Stomach (tissue), 19 donors: ENCODE results near the gene COMMD9. TPM values are rescaled to one million over a fixed set of nuclear protein-coding genes. Genes with fewer than 3 reads are reported as not detected.

ENCODE experiments used
- DNase-seq, 2 donors: peaks; one replicate each; pipeline versions ENCODE4 v3.0.0 to v3.0.0-alpha.2; 2013 to 2019
- H3K27ac ChIP-seq, 5 donors: fragments of 200-600 bp in 4 of 5; sonication (generic) in 4 of 5; one replicate each; pipeline ENCODE4 v1.5.1; 2013 to 2019; ENCODE audit warnings: mild to moderate bottlenecking in 1 of 5, moderate library complexity in 1 of 5
- H3K27me3 ChIP-seq, 3 donors: fragments of 200-600 bp; sonication (generic); one replicate each; pipeline ENCODE4 v1.5.1; 2017 to 2019; ENCODE audit warnings: mixed run types in 1 of 3
- H3K36me3 ChIP-seq, 4 donors: fragments of 200-600 bp; sonication (generic); 1 replicate in 3 of 4; 2 replicates in 1 of 4; pipeline ENCODE4 v1.5.1; 2016 to 2019
- H3K4me1 ChIP-seq, 4 donors: fragments of 200-600 bp; sonication (generic); one replicate each; pipeline ENCODE4 v1.5.1; 2016 to 2019
- H3K4me3 ChIP-seq, 4 donors: fragments of 200-600 bp; sonication (generic) in 3 of 4; one replicate each; pipeline ENCODE4 v1.5.1; 2016 to 2019; ENCODE audit warnings: mild to moderate bottlenecking in 1 of 4
- H3K9me3 ChIP-seq, 4 donors: fragments of 200-600 bp; sonication (generic); one replicate each; pipeline ENCODE4 v1.5.1; 2016 to 2019
- CTCF ChIP-seq, 7 experiments: fragments of 450-650 bp in 4 of 7; fragments of 200-600 bp in 3 of 7; sonication (generic) in 3 of 7; IDR thresholded peaks; one replicate each; pipeline ENCODE4 v1.5.1; 2016 to 2019; ENCODE audit warnings: antibody characterized with exemption in 7 of 7, control low read depth in 2 of 7, mild to moderate bottlenecking in 1 of 7
- EP300 ChIP-seq: sonication (generic); formaldehyde crosslinking; IDR thresholded peaks from one replicate; pipeline ENCODE4 v1.6.1; 2017; ENCODE audit warnings: antibody characterized with exemption
- POLR2A ChIP-seq, 4 donors: fragments of 450-650 bp; IDR thresholded peaks; one replicate each; pipeline ENCODE4 v1.6.1; 2016; ENCODE audit warnings: antibody characterized with exemption in 4 of 4, control low read depth in 2 of 4, mild to moderate bottlenecking in 1 of 4, moderate library complexity in 1 of 4
- POLR2AphosphoS5 ChIP-seq, 3 donors: sonication (generic); formaldehyde crosslinking; IDR thresholded peaks; one replicate each; pipeline ENCODE4 v1.6.1; 2016; ENCODE audit warnings: antibody characterized with exemption in 3 of 3
- WGBS, 5 donors: extraction: QIAGEN DNeasy Blood & Tissue Kit in 3 of 5; methylation state at CpG; one replicate each; pipeline versions ENCODE4 v1.1.5 to v1.1.7; 2013 to 2018; 5-methylcytosine and 5-hydroxymethylcytosine counted together
- intact Hi-C: fragments of 100-400 bp; cut with DNase I; formaldehyde crosslinking; loops from one replicate; pipeline ENCODE4 v1.15.1; 2023; ENCODE audit warnings: low total_unique reads
- long read RNA-seq, 10 donors: transcript quantifications; one replicate each; lab custom pipeline, GENCODE V29; 2026
- polyA plus RNA-seq, 3 donors: library from polyadenylated mRNA; stranded (reverse); fragments of 200-250 nt; gene quantifications; one replicate each; pipeline ENCODE4 v1.2.3, GENCODE V29; 2013
- total RNA-seq, 5 donors: library from RNA; depleted of rRNA; stranded (reverse); fragments of >200 nt; gene quantifications; one replicate each; pipeline versions ENCODE4 v1.1.0 to v1.2.3, GENCODE V29; 2014 to 2016
- donor health status: healthy with polysubstance abuse.
- donor health status: Bipolar disorder and iron deficiency.
- donor health status: healthy.

Gene COMMD9
- total RNA-seq = 10 to 100 TPM in 4 of 5 donors, 1 to 10 TPM in 1; 2.9 to 53.8 (median 34.4) TPM
- 10 to 100 TPM; 25.7 to 34.2 (median 28.3) TPM for polyA plus RNA-seq
- long read RNA-seq, donor 1, partial matches to known transcripts = 0 of 3 reads
- long read RNA-seq, donor 1, other reads (novel, unspliced or antisense) = 0 of 3 reads
- long read RNA-seq, donor 2, transcript COMMD9-201 (6 exons, 2,954 nt) = major isoform, 10 of 10 reads
- long read RNA-seq, donor 2, partial matches to known transcripts = 0 of 10 reads
- long read RNA-seq, donor 2, other reads (novel, unspliced or antisense) = 0 of 10 reads
- long read RNA-seq, donor 3, transcript COMMD9-201 (6 exons, 2,954 nt) = major isoform, 8 of 9 reads
- long read RNA-seq, donor 3, partial matches to known transcripts = 0 of 9 reads
- long read RNA-seq, donor 3, other reads (novel, unspliced or antisense) = 0 of 9 reads
- long read RNA-seq, donor 4 = 0 reads
- long read RNA-seq, donor 5, transcript COMMD9-201 (6 exons, 2,954 nt) = major isoform, 7 of 7 reads
- long read RNA-seq, donor 5, partial matches to known transcripts = 0 of 7 reads
- long read RNA-seq, donor 5, other reads (novel, unspliced or antisense) = 0 of 7 reads
- long read RNA-seq, donor 6, transcript COMMD9-201 (6 exons, 2,954 nt) = major isoform, 25 of 25 reads
- long read RNA-seq, donor 6, partial matches to known transcripts = 0 of 25 reads
- long read RNA-seq, donor 6, other reads (novel, unspliced or antisense) = 0 of 25 reads
- long read RNA-seq, donor 7, transcript COMMD9-201 (6 exons, 2,954 nt) = major isoform, 7 of 10 reads
- long read RNA-seq, donor 7, partial matches to known transcripts = 0 of 10 reads
- long read RNA-seq, donor 7, other reads (novel, unspliced or antisense) = 0 of 10 reads
- long read RNA-seq, donor 8, transcript COMMD9-201 (6 exons, 2,954 nt) = major isoform, 17 of 18 reads
- long read RNA-seq, donor 8, partial matches to known transcripts = 0 of 18 reads
- long read RNA-seq, donor 8, other reads (novel, unspliced or antisense) = 0 of 18 reads
- long read RNA-seq, donor 9, transcript COMMD9-201 (6 exons, 2,954 nt) = major isoform, 7 of 8 reads
- long read RNA-seq, donor 9, partial matches to known transcripts = 0 of 8 reads
- long read RNA-seq, donor 9, other reads (novel, unspliced or antisense) = 0 of 8 reads
- long read RNA-seq, donor 10, transcript COMMD9-201 (6 exons, 2,954 nt) = major isoform, 7 of 7 reads
- long read RNA-seq, donor 10, partial matches to known transcripts = 0 of 7 reads
- long read RNA-seq, donor 10, other reads (novel, unspliced or antisense) = 0 of 7 reads

- H3K9me3 ChIP-seq = no peaks in the 10 kb centered on the region
- H3K36me3 ChIP-seq = no peaks in the 10 kb centered on the region
- DNase-seq = peak; percentile 95 to 98
- TF ChIP-seq POLR2AphosphoS5 (IDR thresholded peaks at IDR 0.05) = peak; percentile 91 to 96 (median 91)
- no peak for TF ChIP-seq CTCF (IDR thresholded peaks at IDR 0.05)
- peak within 1 kb of the TSS; percentile 21 to 67 (median 42) for H3K27ac ChIP-seq
- intact Hi-C loops = no loop called here
- 1 to 2% (median 1%) methylated on average over 21 to 31 of the region's 31 CpGs for WGBS, 5 donors
- peaks cover 9 to 23% (median 19%) of the 10 kb centered on the region in 4 donors for H3K4me1 ChIP-seq
- H3K27me3 ChIP-seq = no peaks in the 10 kb centered on the region
- H3K4me3 ChIP-seq = peak within 1 kb of the TSS; percentile 68 to 91 (median 76)
These were observed at the start of gene COMMD9 for GRCh38 chr11:36289226-36289852. Gene COMMD9 (minus strand): TSS chr11:36289424. CDS start chr11:36289412, 12 bp downstream.

- H3K27ac ChIP-seq = no peak overlapping the region
- 53 to 64% (median 62%) methylated on average over 2 of the region's 2 CpGs for WGBS, 5 donors
- DNase-seq = no peak
- H3K27me3 ChIP-seq = no peaks in the 10 kb centered on the region
- H3K4me3 ChIP-seq = no peak overlapping the region
- intact Hi-C loops = no loop called here
- no peaks in the 10 kb centered on the region for H3K36me3 ChIP-seq
- TF ChIP-seq POLR2AphosphoS5 (IDR thresholded peaks at IDR 0.05) (no peak), POLR2A (IDR thresholded peaks at IDR 0.05) (no peak), EP300 (no peak), CTCF (IDR thresholded peaks at IDR 0.05) (no peak)
- H3K9me3 ChIP-seq = no peaks in the 10 kb centered on the region
- H3K4me1 ChIP-seq = no peaks in the 10 kb centered on the region
These were observed 44.7 kb upstream of the COMMD9 start for GRCh38 chr11:36333897-36334296.

GRCh38 chr11:36333468-36333867 is 44.2 kb upstream of the COMMD9 start:
- TF ChIP-seq POLR2A (IDR thresholded peaks at IDR 0.05) = no peak
- no peak for TF ChIP-seq CTCF (IDR thresholded peaks at IDR 0.05)
- no peak for TF ChIP-seq EP300
- TF ChIP-seq POLR2AphosphoS5 (IDR thresholded peaks at IDR 0.05) = no peak
- DNase-seq = no peak
- no peak overlapping the region for H3K4me3 ChIP-seq
- H3K36me3 ChIP-seq = no peaks in the 10 kb centered on the region
- no peak overlapping the region for H3K27ac ChIP-seq
- no peaks in the 10 kb centered on the region for H3K4me1 ChIP-seq
- no peaks in the 10 kb centered on the region for H3K9me3 ChIP-seq
- WGBS, 5 donors = 90 to 93% (median 92%) methylated on average over 1 of the region's 1 CpG
- no peaks in the 10 kb centered on the region for H3K27me3 ChIP-seq
- intact Hi-C loops = no loop called here
